GM18498 (cell line): ENCODE data around the gene TSEN15.
"Not testable (repeated sequence)": the region's sequence is repeated elsewhere in the genome, so short reads cannot be mapped to it uniquely, and the experiment has no call there.

Experiments used
- ATAC-seq: cut with Tn5 transposase; IDR thresholded peaks from one replicate; pipeline ENCODE4 v1.9.1; 2021; ENCODE audit warnings: mild to moderate bottlenecking, moderate library complexity; ENCODE audit not compliant: unreplicated experiment

Gene TSEN15

GRCh38 chr1:184096005-184096404, 44.5 kb downstream of the TSEN15 start:
- no peak for ATAC-seq

GRCh38 chr1:184096580-184096979, 45.0 kb downstream of the TSEN15 start:
- not testable (repeated sequence) for ATAC-seq

GRCh38 chr1:184101141-184101540, 49.6 kb downstream of the TSEN15 start:
- ATAC-seq, result no peak

GRCh38 chr1:184101571-184101970, 50.0 kb downstream of the TSEN15 start:
- ATAC-seq, result no peak

GRCh38 chr1:184110272-184111204, 59.0 kb downstream of the TSEN15 start:
- ATAC-seq, result no peak

GRCh38 chr1:184112176-184112948, 60.8 kb downstream of the TSEN15 start:
- no peak for ATAC-seq

- no peak for ATAC-seq
These were observed 61.7 kb downstream of the TSEN15 start for GRCh38 chr1:184113251-184113650.

GRCh38 chr1:184114818-184115398, 63.4 kb downstream of the TSEN15 start:
- no peak for ATAC-seq

GRCh38 chr1:184116287-184116686, 64.8 kb downstream of the TSEN15 start:
- ATAC-seq, result no peak

- no peak for ATAC-seq
These were observed 66.5 kb downstream of the TSEN15 start for GRCh38 chr1:184118046-184118445.
